Muscle layer of duodenum (tissue), 2 donors: ENCODE data around the gene SLC39A11.

Experiments
- H3K27ac ChIP-seq: one replicate; pipeline ENCODE4 v1.7.0; 2013; ENCODE audit warnings: mild to moderate bottlenecking, low read length
- H3K27me3 ChIP-seq: one replicate; pipeline ENCODE4 v1.7.0; 2013; ENCODE audit warnings: low read depth, mild to moderate bottlenecking, control low read depth, low read length
- H3K36me3 ChIP-seq, 2 donors: one replicate each; pipeline ENCODE4 v1.7.0; 2013; ENCODE audit warnings: low read length in 2 of 2, control low read depth in 1 of 2, mild to moderate bottlenecking in 1 of 2; ENCODE audit not compliant: insufficient read depth in 2 of 2, control insufficient read depth in 1 of 2
- H3K4me1 ChIP-seq, 2 donors: one replicate each; pipeline ENCODE4 v1.7.0; 2013; ENCODE audit warnings: low read length in 2 of 2, mild to moderate bottlenecking in 2 of 2, control low read depth in 1 of 2, moderate library complexity in 1 of 2; ENCODE audit not compliant: insufficient read depth in 2 of 2, control insufficient read depth in 1 of 2
- H3K4me3 ChIP-seq, 2 donors: one replicate each; pipeline ENCODE4 v1.7.0; 2013; ENCODE audit warnings: low read length in 2 of 2, low read depth in 1 of 2, mild to moderate bottlenecking in 1 of 2
- H3K9me3 ChIP-seq, 2 donors: one replicate each; pipeline ENCODE4 v1.7.0; 2013; ENCODE audit warnings: low read length in 2 of 2, control low read depth in 1 of 2, mild to moderate bottlenecking in 1 of 2; ENCODE audit not compliant: control insufficient read depth in 1 of 2
- donor health status: healthy.

The SLC39A11 gene

DNA sequence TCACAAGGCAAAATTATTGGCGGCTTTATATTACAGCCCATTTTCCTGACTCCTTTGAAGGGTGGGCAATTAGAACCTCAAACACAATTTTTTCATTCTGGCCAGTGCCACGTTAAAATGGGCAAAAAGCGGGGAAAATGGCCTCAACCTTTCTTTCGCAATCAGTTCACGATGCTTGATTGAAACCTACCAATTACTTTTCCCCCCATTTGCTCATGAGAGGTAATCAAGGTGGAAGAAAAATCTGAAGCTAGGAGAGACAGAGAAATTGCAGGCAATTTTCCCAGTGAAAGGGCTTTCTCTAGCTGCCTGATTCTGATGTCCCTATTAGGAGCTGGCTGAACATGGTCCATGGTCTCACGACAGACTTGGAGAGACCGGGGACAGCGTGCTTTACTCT lies 215.1 kb downstream of the SLC39A11 start:
- H3K9me3 ChIP-seq: peaks cover 10 to 18% of the 10 kb centered on the region in 2 donors
- H3K36me3 ChIP-seq: peaks cover 0 to 8% of the 10 kb centered on the region in 2 donors
- no peaks in the 10 kb centered on the region for H3K4me1 ChIP-seq
- no peaks in the 10 kb centered on the region for H3K27me3 ChIP-seq
- H3K27ac ChIP-seq: no peak overlapping the region
- no peak overlapping the region for H3K4me3 ChIP-seq

DNA sequence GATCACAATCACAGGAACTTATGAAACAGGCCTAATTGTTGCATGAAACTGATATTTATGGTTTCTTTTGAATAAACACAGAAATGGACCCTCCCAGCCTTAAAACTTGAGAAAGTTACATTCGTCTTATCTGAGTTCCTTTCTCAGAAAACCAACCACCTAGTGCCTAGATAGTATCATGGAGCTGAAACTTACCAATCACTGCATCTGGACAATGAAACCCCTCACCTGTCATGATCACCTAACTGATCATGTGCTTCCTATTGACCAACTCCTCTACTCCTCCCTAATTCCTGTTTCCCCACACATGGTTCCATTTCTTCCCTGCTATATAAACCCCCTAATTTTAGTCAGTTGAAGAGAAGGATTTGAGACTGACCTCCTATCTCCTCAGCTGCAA lies 216.1 kb downstream of the SLC39A11 start:
- H3K9me3 ChIP-seq: peaks cover 10 to 18% of the 10 kb centered on the region in 2 donors
- H3K4me1 ChIP-seq: no peaks in the 10 kb centered on the region
- no peaks in the 10 kb centered on the region for H3K27me3 ChIP-seq
- no peak overlapping the region for H3K4me3 ChIP-seq
- H3K36me3 ChIP-seq: peaks cover 0 to 8% of the 10 kb centered on the region in 2 donors
- H3K27ac ChIP-seq: no peak overlapping the region

DNA sequence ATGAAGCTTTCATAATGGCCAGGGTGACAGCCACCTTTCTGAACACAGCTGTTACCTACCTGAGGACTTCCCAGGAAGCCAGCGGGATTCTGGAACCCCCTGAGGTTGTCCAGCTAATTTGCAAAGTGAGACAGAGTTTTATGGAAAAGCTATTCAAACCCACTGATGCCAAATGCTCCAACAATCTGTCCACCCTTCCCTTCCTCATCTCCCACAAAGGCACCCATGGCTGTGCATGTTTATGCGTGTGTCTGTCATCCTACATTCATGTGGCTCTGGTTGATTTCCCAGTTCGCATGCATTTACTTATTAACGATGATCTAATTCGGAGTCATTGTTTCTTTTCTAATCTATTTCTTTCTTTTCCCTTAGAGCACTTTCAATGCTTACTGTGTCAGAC lies 217.1 kb downstream of the SLC39A11 start:
- H3K27me3 ChIP-seq: no peaks in the 10 kb centered on the region
- H3K4me3 ChIP-seq: no peak overlapping the region
- peaks cover 10 to 17% of the 10 kb centered on the region in 2 donors for H3K9me3 ChIP-seq
- H3K4me1 ChIP-seq: no peaks in the 10 kb centered on the region
- peaks cover 0 to 8% of the 10 kb centered on the region in 2 donors for H3K36me3 ChIP-seq
- H3K27ac ChIP-seq: no peak overlapping the region

DNA sequence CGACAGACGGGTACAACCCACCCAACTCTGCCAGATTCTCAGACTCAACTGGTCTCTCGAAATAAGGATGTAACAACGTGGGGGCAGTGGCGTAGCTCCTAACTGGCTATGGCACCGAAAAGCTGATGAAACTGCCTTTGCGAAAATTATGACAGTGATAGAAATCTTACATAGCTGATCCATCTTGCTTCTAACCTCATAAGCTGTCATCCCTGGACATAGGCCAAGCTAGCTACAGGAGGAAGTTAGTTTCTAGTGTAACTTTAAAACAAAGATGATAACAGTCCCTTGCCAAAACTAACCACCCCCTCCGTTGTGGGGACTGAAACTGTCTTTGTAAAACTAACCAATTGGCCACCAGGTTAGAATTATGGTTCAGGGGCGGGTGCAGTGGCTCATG lies 220.1 kb downstream of the SLC39A11 start:
- Histone ChIP-seq H3K9me3 (peaks cover 0 to 6% of the 10 kb centered on the region in 2 donors), H3K27ac (no peak overlapping the region)

DNA sequence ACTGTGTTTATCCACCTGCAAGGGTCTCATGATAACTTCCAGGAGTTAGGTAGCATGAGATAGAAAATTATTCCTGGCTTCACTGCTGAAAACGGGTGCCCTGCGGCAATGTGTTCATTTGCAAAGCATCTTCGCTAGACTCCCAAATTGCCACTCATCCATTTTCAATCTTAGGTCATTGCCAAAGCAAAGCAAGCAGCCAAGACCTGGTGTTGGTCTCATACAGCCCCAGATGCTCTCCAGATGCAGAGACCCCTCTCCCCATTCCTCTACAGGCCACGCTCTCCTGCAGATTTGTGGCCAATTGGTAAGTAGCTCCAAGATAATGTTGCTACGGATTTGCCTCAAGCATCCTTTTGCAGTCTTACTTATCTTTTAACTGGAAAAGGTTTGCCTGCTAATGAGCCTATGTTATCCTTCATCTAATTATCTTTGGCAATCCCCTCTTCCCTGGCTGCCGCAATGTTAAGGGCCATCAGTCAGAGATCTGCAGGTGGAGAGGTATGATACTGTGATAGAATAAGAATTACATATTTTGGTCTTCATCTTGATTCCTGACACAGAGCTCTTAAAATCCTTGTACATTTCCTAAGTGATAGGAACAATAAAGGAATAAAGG lies 222.0 kb downstream of the SLC39A11 start:
- Histone ChIP-seq H3K36me3 (no peaks in the 10 kb centered on the region), H3K27me3 (no peaks in the 10 kb centered on the region), H3K27ac (no peak overlapping the region), H3K4me1 (no peaks in the 10 kb centered on the region), H3K9me3 (peaks cover 0 to 3% of the 10 kb centered on the region in 2 donors), H3K4me3 (no peak overlapping the region)

More for the DNA sequence above, 220.1 kb downstream of the SLC39A11 start:
- no peaks in the 10 kb centered on the region for H3K4me1 ChIP-seq
- H3K27me3 ChIP-seq: no peaks in the 10 kb centered on the region
- no peaks in the 10 kb centered on the region for H3K36me3 ChIP-seq
- no peak overlapping the region for H3K4me3 ChIP-seq

DNA sequence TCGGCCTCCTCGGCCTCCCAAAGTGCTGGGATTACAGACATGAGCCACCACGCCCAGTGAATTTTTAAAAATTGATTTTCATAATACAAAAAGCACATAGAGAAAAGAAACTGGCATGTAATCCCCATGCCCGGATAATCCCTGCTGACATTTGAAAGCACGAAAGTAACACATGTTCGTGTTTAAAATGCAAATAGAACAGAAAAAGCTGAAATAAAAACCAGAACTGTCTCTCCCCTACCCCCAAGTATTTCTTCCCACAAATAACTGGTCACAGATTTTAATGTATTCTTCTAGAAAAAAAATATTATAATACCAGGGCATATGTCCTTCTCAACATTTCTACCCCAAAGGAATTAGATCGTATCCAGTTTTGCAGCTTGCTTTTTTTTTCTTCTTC lies 222.9 kb downstream of the SLC39A11 start:
- no peak overlapping the region for H3K4me3 ChIP-seq
- H3K36me3 ChIP-seq: no peaks in the 10 kb centered on the region
- H3K27me3 ChIP-seq: no peaks in the 10 kb centered on the region
- H3K9me3 ChIP-seq: peaks cover 0 to 3% of the 10 kb centered on the region in 2 donors
- no peaks in the 10 kb centered on the region for H3K4me1 ChIP-seq
- H3K27ac ChIP-seq: no peak overlapping the region

DNA sequence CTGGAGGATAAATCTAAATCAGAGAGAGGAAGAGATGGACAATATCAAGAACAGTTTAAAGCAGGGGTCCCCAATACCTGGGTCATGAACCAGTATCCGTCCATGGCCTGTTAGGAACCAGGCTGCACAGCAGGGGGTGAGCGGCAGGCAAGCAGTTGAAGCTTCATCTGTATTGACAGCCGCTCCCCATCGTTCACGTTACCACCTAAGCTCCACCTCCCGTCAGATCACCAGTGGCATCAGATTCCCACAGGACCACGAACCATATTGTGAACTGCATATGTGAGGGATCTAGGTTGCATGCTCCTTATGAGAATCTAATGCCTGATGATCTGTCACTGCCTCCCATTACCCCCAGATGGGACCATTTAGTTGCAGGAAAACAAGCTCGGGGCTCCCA lies 226.5 kb downstream of the SLC39A11 start:
- Histone ChIP-seq H3K4me3 (no peak overlapping the region), H3K9me3 (peaks cover 0 to 3% of the 10 kb centered on the region in 2 donors), H3K27ac (no peak overlapping the region), H3K27me3 (no peaks in the 10 kb centered on the region), H3K36me3 (no peaks in the 10 kb centered on the region), H3K4me1 (no peaks in the 10 kb centered on the region)

DNA sequence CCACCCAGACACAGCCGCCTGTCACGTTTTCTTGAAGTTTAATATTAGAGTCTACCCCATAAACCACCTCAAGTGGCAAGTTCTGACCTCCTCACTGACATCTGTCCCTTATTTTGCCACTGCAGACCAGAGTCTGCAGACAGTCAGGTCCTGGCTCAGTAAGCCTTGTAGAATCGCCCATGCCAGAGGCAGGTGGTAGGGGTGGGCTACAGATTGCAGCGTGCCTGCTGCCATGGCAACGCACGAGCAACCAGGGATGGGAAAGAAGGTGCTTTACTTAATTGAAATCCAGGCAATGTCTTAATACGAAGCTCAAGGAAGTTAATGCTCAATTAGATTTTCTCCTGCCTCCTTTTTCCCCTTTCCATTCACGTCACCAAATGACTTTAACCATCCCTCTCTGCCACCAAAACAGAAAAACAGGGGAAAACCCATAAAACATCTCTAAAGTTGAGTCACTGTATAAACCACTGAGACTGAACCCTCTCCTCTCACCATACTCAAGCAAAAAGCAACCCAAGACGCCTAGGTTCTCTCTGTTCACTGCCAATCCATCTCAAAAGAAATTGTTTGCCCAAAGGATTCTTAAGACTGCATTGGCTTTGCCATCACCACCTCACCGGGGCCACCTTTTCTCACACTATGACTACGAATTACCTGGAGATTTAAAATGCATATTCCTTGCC lies 228.8 kb downstream of the SLC39A11 start:
- Histone ChIP-seq H3K27me3 (no peaks in the 10 kb centered on the region), H3K4me3 (no peak overlapping the region), H3K4me1 (no peaks in the 10 kb centered on the region), H3K9me3 (peaks cover 0 to 3% of the 10 kb centered on the region in 2 donors), H3K27ac (no peak overlapping the region), H3K36me3 (no peaks in the 10 kb centered on the region)

DNA sequence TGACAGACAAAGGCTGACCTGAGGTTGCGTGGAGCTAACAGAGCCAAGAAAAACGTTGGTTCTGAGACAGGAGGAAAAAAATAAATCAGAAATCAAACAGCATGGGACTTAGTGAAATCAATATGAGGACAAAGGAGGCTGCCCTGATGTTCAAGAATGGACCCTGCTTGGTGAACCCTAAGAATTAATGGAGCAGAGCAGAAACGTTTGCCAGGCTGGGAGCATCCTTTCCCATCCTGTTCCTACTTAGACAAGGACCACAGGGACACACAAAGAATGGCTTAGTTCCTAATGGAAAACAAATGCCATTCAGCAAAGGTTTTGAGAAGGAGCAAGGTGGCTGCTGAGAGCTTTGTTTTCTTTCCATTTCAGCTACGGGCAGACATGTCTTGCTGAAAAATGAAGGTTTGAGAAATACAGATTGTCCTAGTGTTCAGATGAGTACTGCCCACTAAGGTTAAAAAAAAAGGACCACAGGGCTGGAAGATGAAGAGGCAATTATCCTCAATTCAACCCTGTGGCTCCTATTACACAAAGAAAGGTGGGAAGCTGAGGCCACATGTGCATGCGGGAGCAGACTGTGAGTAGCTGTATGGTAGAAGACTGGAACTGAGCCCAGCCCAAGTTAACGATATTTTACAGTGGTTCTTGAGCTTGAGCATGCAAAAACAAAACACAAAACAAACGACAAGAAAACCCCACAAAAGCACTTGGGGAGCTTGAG lies 230.1 kb downstream of the SLC39A11 start:
- no peaks in the 10 kb centered on the region for H3K36me3 ChIP-seq
- H3K9me3 ChIP-seq: peaks cover 0 to 3% of the 10 kb centered on the region in 2 donors
- no peak overlapping the region for H3K27ac ChIP-seq
- no peaks in the 10 kb centered on the region for H3K4me1 ChIP-seq
- no peak overlapping the region for H3K4me3 ChIP-seq
- H3K27me3 ChIP-seq: no peaks in the 10 kb centered on the region

DNA sequence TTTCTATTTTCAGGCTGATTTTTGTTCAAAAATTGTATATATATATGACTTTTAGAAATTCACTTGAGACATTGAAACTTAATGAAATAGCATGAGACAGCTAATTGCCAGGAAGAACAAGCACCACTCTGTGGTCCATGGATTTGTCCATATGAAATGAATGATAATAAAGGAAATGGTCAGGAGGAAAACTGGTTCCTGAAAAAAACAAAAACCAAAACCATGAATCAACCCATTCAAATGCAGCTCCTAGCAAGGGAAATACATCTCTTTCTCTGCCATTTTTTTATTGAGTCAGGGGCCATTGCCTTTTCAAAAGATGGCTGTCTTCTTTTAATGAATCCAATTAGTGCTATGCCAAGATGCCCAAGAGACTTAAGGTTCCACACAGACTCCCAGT lies 230.7 kb downstream of the SLC39A11 start:
- no peaks in the 10 kb centered on the region for H3K4me1 ChIP-seq
- H3K9me3 ChIP-seq: peaks cover 0 to 3% of the 10 kb centered on the region in 2 donors
- no peak overlapping the region for H3K4me3 ChIP-seq
- no peaks in the 10 kb centered on the region for H3K36me3 ChIP-seq
- no peak overlapping the region for H3K27ac ChIP-seq
- no peaks in the 10 kb centered on the region for H3K27me3 ChIP-seq

DNA sequence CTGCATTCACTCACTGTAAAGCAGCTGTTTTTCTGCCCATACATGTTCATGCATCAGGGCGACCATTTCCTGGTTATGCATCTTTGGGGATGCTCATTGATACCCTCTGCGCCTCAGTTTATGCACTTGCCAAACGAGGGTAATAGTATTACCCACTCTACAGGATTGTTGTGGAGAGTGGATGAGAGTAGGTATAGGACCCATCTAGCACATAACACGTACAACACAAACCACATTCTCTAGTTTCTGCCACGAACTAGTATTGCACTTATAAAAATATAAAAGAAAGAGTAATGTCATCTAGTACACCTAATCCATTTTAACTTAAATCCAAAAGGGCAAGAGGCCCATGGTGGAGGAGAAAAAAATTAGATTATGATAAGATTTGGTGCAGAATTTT lies 231.7 kb downstream of the SLC39A11 start:
- Histone ChIP-seq H3K36me3 (no peaks in the 10 kb centered on the region), H3K4me1 (no peaks in the 10 kb centered on the region), H3K4me3 (no peak overlapping the region), H3K27ac (no peak overlapping the region), H3K27me3 (no peaks in the 10 kb centered on the region), H3K9me3 (no peaks in the 10 kb centered on the region)
